ENCODE measurements around the gene CA5B.

- TF ChIP-seq, protein P1, sequence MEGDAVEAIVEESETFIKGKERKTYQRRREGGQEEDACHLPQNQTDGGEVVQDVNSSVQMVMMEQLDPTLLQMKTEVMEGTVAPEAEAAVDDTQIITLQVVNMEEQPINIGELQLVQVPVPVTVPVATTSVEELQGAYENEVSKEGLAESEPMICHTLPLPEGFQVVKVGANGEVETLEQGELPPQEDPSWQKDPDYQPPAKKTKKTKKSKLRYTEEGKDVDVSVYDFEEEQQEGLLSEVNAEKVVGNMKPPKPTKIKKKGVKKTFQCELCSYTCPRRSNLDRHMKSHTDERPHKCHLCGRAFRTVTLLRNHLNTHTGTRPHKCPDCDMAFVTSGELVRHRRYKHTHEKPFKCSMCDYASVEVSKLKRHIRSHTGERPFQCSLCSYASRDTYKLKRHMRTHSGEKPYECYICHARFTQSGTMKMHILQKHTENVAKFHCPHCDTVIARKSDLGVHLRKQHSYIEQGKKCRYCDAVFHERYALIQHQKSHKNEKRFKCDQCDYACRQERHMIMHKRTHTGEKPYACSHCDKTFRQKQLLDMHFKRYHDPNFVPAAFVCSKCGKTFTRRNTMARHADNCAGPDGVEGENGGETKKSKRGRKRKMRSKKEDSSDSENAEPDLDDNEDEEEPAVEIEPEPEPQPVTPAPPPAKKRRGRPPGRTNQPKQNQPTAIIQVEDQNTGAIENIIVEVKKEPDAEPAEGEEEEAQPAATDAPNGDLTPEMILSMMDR (IDR thresholded peaks at IDR 0.05; ENCODE audit: poor library complexity, severe bottlenecking), result no peak
- no peak for TF ChIP-seq EP300 (conservative IDR thresholded peaks at IDR 0.05; ENCODE audit: poor library complexity, severe bottlenecking)
- TF ChIP-seq EZH2 (IDR thresholded peaks at IDR 0.05; ENCODE audit: borderline replicate concordance, insufficient read depth, low read length, poor library complexity, severe bottlenecking), result no peak
- no peak for TF ChIP-seq TAF1 (IDR thresholded peaks at IDR 0.05; ENCODE audit: low read depth)
- no peak for TF ChIP-seq POLR2AphosphoS5 (IDR thresholded peaks at IDR 0.05)
- TF ChIP-seq SMC3 (conservative IDR thresholded peaks at IDR 0.05; ENCODE audit: poor library complexity), result no peak
Observed at GRCh38 chrX:15829217-15829616, 91.1 kb downstream of the CA5B start.
